ENCODE data around the gene MAPKAPK2.

- TF ChIP-seq POLR2A (IDR thresholded peaks at IDR 0.05; ENCODE audit: low read length) (no peak), GATA1 (IDR thresholded peaks at IDR 0.05; ENCODE audit: low read depth, low read length) (no peak)
Observed at GRCh38 chr1:206766251-206766856, 81.6 kb downstream of the MAPKAPK2 start.
